Stimulated activated CD4-positive, alpha-beta T cell treated with anti-CD3 and anti-CD28 coated beads, Interleukin-1b, Interleukin-23, amount 100 ng/mL, for 4 hours (primary cell): Measurements from ENCODE around the gene SEMA3D.
"Not testable (repeated sequence)": the region's sequence is repeated elsewhere in the genome, so short reads cannot be mapped to it uniquely, and the experiment has no call there.

Source experiments
- DNase-seq, 2 donors: peaks; one replicate each; pipeline ENCODE4 v3.0.0-alpha.2; 2020; ENCODE audit warnings: low read depth in 2 of 2

Gene SEMA3D

GRCh38 chr7:84997626-84998025 lies 189.2 kb downstream of the SEMA3D start:
- DNase-seq: no peak

- DNase-seq: not testable (repeated sequence)
These were observed 193.9 kb downstream of the SEMA3D start for GRCh38 chr7:84992954-84993353.

GRCh38 chr7:84985073-84985784 lies 201.6 kb downstream of the SEMA3D start:
- DNase-seq: no peak

GRCh38 chr7:84982199-84982598 lies 204.7 kb downstream of the SEMA3D start:
- no peak for DNase-seq

GRCh38 chr7:84981055-84981976 lies 205.5 kb downstream of the SEMA3D start:
- DNase-seq: no peak

- no peak for DNase-seq
These were observed 211.2 kb downstream of the SEMA3D start for GRCh38 chr7:84975586-84976185.

GRCh38 chr7:84971360-84971759 lies 215.5 kb downstream of the SEMA3D start:
- DNase-seq: no peak

- no peak for DNase-seq
These were observed 216.2 kb downstream of the SEMA3D start for GRCh38 chr7:84970670-84971069.

- no peak for DNase-seq
These were observed 233.6 kb downstream of the SEMA3D start for GRCh38 chr7:84953234-84953633.

- DNase-seq: no peak
These were observed 236.0 kb downstream of the SEMA3D start for GRCh38 chr7:84950836-84951235.

- DNase-seq: no peak
These were observed 237.4 kb downstream of the SEMA3D start for GRCh38 chr7:84949501-84949900.

- no peak for DNase-seq
These were observed 237.8 kb downstream of the SEMA3D start for GRCh38 chr7:84949067-84949466.

GRCh38 chr7:84948634-84949033 lies 238.2 kb downstream of the SEMA3D start:
- no peak for DNase-seq

GRCh38 chr7:84946549-84946948 lies 240.3 kb downstream of the SEMA3D start:
- no peak for DNase-seq
